Central memory CD8-positive, alpha-beta T cell (primary cell): ENCODE measurements around the gene POLR3E.
"Not testable (repeated sequence)": the region's sequence is repeated elsewhere in the genome, so short reads cannot be mapped to it uniquely, and the experiment has no call there.

Source experiments
- ATAC-seq: fragments of 150-1000 bp; cut with Tn5 transposase; replicated peaks from 2 replicates; pipeline ENCODE4 v1.10.0; 2022; ENCODE audit warnings: mild to moderate bottlenecking, moderate FRiP score, moderate number of reproducible peaks; ENCODE audit not compliant: poor library complexity, severe bottlenecking; ENCODE audit errors: extremely low read depth
- DNase-seq, 2 donors: peaks; one replicate each; pipeline ENCODE4 v3.0.0; 2021; ENCODE audit warnings: low spot score in 2 of 2
- H3K27ac Mint-ChIP-seq: one replicate; pipeline ENCODE4 v1.8.0; 2022; ENCODE audit warnings: low read depth, mild to moderate bottlenecking, moderate library complexity, mixed read lengths
- H3K27me3 Mint-ChIP-seq: one replicate; pipeline ENCODE4 v1.8.0; 2022; ENCODE audit warnings: mixed read lengths
- H3K36me3 Mint-ChIP-seq: one replicate; pipeline ENCODE4 v1.8.0; 2022; ENCODE audit warnings: mild to moderate bottlenecking, moderate library complexity, mixed read lengths; ENCODE audit not compliant: insufficient read depth
- H3K4me1 Mint-ChIP-seq: one replicate; pipeline ENCODE4 v1.8.0; 2022; ENCODE audit warnings: mixed read lengths
- H3K4me3 Mint-ChIP-seq: one replicate; pipeline ENCODE4 v1.8.0; 2022; ENCODE audit warnings: mild to moderate bottlenecking, moderate library complexity, mixed read lengths
- H3K9me3 Mint-ChIP-seq: one replicate; pipeline ENCODE4 v1.8.0; 2022; ENCODE audit warnings: mixed read lengths

Gene POLR3E

GRCh38 chr16:22335668-22336246 lies 38.5 kb downstream of the POLR3E start:
- Mint-ChIP-seq H3K9me3 (peaks cover 24% of the 10 kb centered on the region), H3K27me3 (no peaks in the 10 kb centered on the region), H3K36me3 (peaks cover 49% of the 10 kb centered on the region), H3K27ac (no peak overlapping the region), H3K4me1 (peaks cover 19% of the 10 kb centered on the region), H3K4me3 (no peak overlapping the region)
- ATAC-seq (no peak), DNase-seq (no peak)

- Mint-ChIP-seq H3K27ac (no peak overlapping the region), H3K9me3 (peaks cover 24% of the 10 kb centered on the region)
- DNase-seq, result no peak
These were observed 39.4 kb downstream of the POLR3E start for GRCh38 chr16:22336581-22336980.

GRCh38 chr16:22337045-22337444 lies 39.8 kb downstream of the POLR3E start:
- ATAC-seq (no peak), DNase-seq (no peak)
- Mint-ChIP-seq H3K36me3 (peaks cover 44% of the 10 kb centered on the region), H3K9me3 (peaks cover 24% of the 10 kb centered on the region), H3K4me3 (no peak overlapping the region), H3K27ac (no peak overlapping the region), H3K4me1 (peaks cover 14% of the 10 kb centered on the region), H3K27me3 (no peaks in the 10 kb centered on the region)

More at GRCh38 chr16:22336581-22336980, 39.4 kb downstream of the POLR3E start:
- peaks cover 45% of the 10 kb centered on the region for H3K36me3 Mint-ChIP-seq
- no peaks in the 10 kb centered on the region for H3K27me3 Mint-ChIP-seq
- H3K4me1 Mint-ChIP-seq, result peaks cover 15% of the 10 kb centered on the region
- H3K4me3 Mint-ChIP-seq, result no peak overlapping the region
- no peak for ATAC-seq

GRCh38 chr16:22337849-22338635 lies 40.8 kb downstream of the POLR3E start:
- no peaks in the 10 kb centered on the region for H3K27me3 Mint-ChIP-seq
- peaks cover 39% of the 10 kb centered on the region for H3K36me3 Mint-ChIP-seq
- peaks cover 14% of the 10 kb centered on the region for H3K4me1 Mint-ChIP-seq
- peaks cover 24% of the 10 kb centered on the region for H3K9me3 Mint-ChIP-seq
- no peak overlapping the region for H3K27ac Mint-ChIP-seq
- ATAC-seq (no peak), DNase-seq (no peak)
- no peak overlapping the region for H3K4me3 Mint-ChIP-seq

GRCh38 chr16:22340945-22341344 lies 43.7 kb downstream of the POLR3E start:
- DNase-seq (no peak), ATAC-seq (no peak)
- no peak overlapping the region for H3K4me3 Mint-ChIP-seq
- peaks cover 24% of the 10 kb centered on the region for H3K9me3 Mint-ChIP-seq
- H3K27ac Mint-ChIP-seq, result no peak overlapping the region
- H3K4me1 Mint-ChIP-seq, result peaks cover 8% of the 10 kb centered on the region
- no peaks in the 10 kb centered on the region for H3K27me3 Mint-ChIP-seq
- H3K36me3 Mint-ChIP-seq, result peaks cover 32% of the 10 kb centered on the region

- no peak for DNase-seq
- H3K4me3 Mint-ChIP-seq, result no peak overlapping the region
- peaks cover 36% of the 10 kb centered on the region for H3K36me3 Mint-ChIP-seq
- H3K27ac Mint-ChIP-seq, result no peak overlapping the region
- H3K27me3 Mint-ChIP-seq, result no peaks in the 10 kb centered on the region
- ATAC-seq, result no peak
- H3K9me3 Mint-ChIP-seq, result peaks cover 16% of the 10 kb centered on the region
- peaks cover 8% of the 10 kb centered on the region for H3K4me1 Mint-ChIP-seq
These were observed 44.9 kb downstream of the POLR3E start for GRCh38 chr16:22342082-22342481.

- Mint-ChIP-seq H3K9me3 (no peaks in the 10 kb centered on the region), H3K27ac (no peak overlapping the region), H3K4me3 (no peak overlapping the region), H3K36me3 (peaks cover 46% of the 10 kb centered on the region), H3K27me3 (no peaks in the 10 kb centered on the region), H3K4me1 (no peaks in the 10 kb centered on the region)
- DNase-seq, result no peak
- ATAC-seq, result no peak
These were observed 49.3 kb downstream of the POLR3E start for GRCh38 chr16:22346483-22346882.

GRCh38 chr16:22347100-22347820 lies 50.1 kb downstream of the POLR3E start:
- Mint-ChIP-seq H3K4me1 (no peaks in the 10 kb centered on the region), H3K4me3 (no peak overlapping the region), H3K27ac (peak overlapping the region; percentile 56), H3K36me3 (peaks cover 47% of the 10 kb centered on the region), H3K27me3 (no peaks in the 10 kb centered on the region), H3K9me3 (no peaks in the 10 kb centered on the region)
- DNase-seq (no peak), ATAC-seq (no peak)

GRCh38 chr16:22348291-22348690 lies 51.1 kb downstream of the POLR3E start:
- no peaks in the 10 kb centered on the region for H3K27me3 Mint-ChIP-seq
- H3K9me3 Mint-ChIP-seq, result no peaks in the 10 kb centered on the region
- H3K4me1 Mint-ChIP-seq, result peaks cover 4% of the 10 kb centered on the region
- H3K4me3 Mint-ChIP-seq, result no peak overlapping the region
- no peak overlapping the region for H3K27ac Mint-ChIP-seq
- ATAC-seq, result no peak
- no peak for DNase-seq
- H3K36me3 Mint-ChIP-seq, result peaks cover 47% of the 10 kb centered on the region

- ATAC-seq, H3K27ac Mint-ChIP-seq, DNase-seq, H3K9me3 Mint-ChIP-seq, H3K27me3 Mint-ChIP-seq, H3K4me3 Mint-ChIP-seq: not testable (repeated sequence)
- Mint-ChIP-seq H3K4me1 (peaks cover 29% of the 10 kb centered on the region), H3K36me3 (peaks cover 36% of the 10 kb centered on the region)
These were observed 53.8 kb downstream of the POLR3E start for GRCh38 chr16:22351017-22351416.

GRCh38 chr16:22352140-22352539 lies 54.9 kb downstream of the POLR3E start:
- ATAC-seq, result no peak
- H3K4me1 Mint-ChIP-seq, result peaks cover 29% of the 10 kb centered on the region
- H3K36me3 Mint-ChIP-seq, result peaks cover 25% of the 10 kb centered on the region
- no peak for DNase-seq
- H3K27ac Mint-ChIP-seq, result no peak overlapping the region
- H3K27me3 Mint-ChIP-seq, result no peaks in the 10 kb centered on the region
- no peak overlapping the region for H3K4me3 Mint-ChIP-seq
- H3K9me3 Mint-ChIP-seq, result no peaks in the 10 kb centered on the region

GRCh38 chr16:22352723-22353122 lies 55.5 kb downstream of the POLR3E start:
- Mint-ChIP-seq H3K27ac (no peak overlapping the region), H3K27me3 (no peaks in the 10 kb centered on the region), H3K9me3 (no peaks in the 10 kb centered on the region), H3K36me3 (peaks cover 22% of the 10 kb centered on the region), H3K4me3 (no peak overlapping the region), H3K4me1 (peaks cover 34% of the 10 kb centered on the region)
- ATAC-seq (no peak), DNase-seq (no peak)
